ENCODE data around the gene CXCL17.
"Not testable (repeated sequence)": the region's sequence is repeated elsewhere in the genome, so short reads cannot be mapped to it uniquely, and the experiment has no call there.

The CXCL17 gene

GRCh38 chr19:42442833-42443232 is at the start of gene CXCL17:
CXCL17 (minus strand) TSS chr19:42442946; CDS start chr19:42442832, 114 bp downstream.
- DNase-seq = peak; percentile 21

GRCh38 chr19:42488783-42489521 is 46.2 kb upstream of the CXCL17 start:
- DNase-seq = no peak

- no peak for DNase-seq
Observed at GRCh38 chr19:42487798-42488178, 45.0 kb upstream of the CXCL17 start.

GRCh38 chr19:42487032-42487797 is 44.5 kb upstream of the CXCL17 start:
- no peak for DNase-seq

GRCh38 chr19:42485036-42485435 is 42.3 kb upstream of the CXCL17 start:
- DNase-seq = not testable (repeated sequence)

- no peak for DNase-seq
Observed at GRCh38 chr19:42480335-42481095, 37.8 kb upstream of the CXCL17 start.

- DNase-seq = no peak
Observed at GRCh38 chr19:42479736-42480135, 37.0 kb upstream of the CXCL17 start.

GRCh38 chr19:42478765-42479311 is 36.1 kb upstream of the CXCL17 start:
- DNase-seq = no peak

GRCh38 chr19:42477933-42478332 is 35.2 kb upstream of the CXCL17 start:
- no peak for DNase-seq

- DNase-seq = no peak
Observed at GRCh38 chr19:42477117-42477516, 34.4 kb upstream of the CXCL17 start.

- DNase-seq = no peak
Observed at GRCh38 chr19:42475366-42475765, 32.6 kb upstream of the CXCL17 start.

GRCh38 chr19:42474743-42475142 is 32.0 kb upstream of the CXCL17 start:
- DNase-seq = no peak

- DNase-seq = no peak
Observed at GRCh38 chr19:42473686-42474085, 30.9 kb upstream of the CXCL17 start.

- no peak for DNase-seq
Observed at GRCh38 chr19:42472402-42473147, 29.8 kb upstream of the CXCL17 start.

- DNase-seq = no peak
Observed at GRCh38 chr19:42471554-42472249, 29.0 kb upstream of the CXCL17 start.

- no peak for DNase-seq
Observed at GRCh38 chr19:42469311-42470235, 26.8 kb upstream of the CXCL17 start.

- no peak for DNase-seq
Observed at GRCh38 chr19:42468273-42468796, 25.6 kb upstream of the CXCL17 start.

GRCh38 chr19:42467183-42467760 is 24.5 kb upstream of the CXCL17 start:
- no peak for DNase-seq

- no peak for DNase-seq
Observed at GRCh38 chr19:42466521-42467182, 23.9 kb upstream of the CXCL17 start.
